ENCODE results near the gene COL23A1.
"Not testable (repeated sequence)": the region's sequence is repeated elsewhere in the genome, so short reads cannot be mapped to it uniquely, and the experiment has no call there.

COL23A1 gene

GRCh38 chr5:178202541-178202940, 387.7 kb downstream of the COL23A1 start:
- no peak for DNase-seq

DNA sequence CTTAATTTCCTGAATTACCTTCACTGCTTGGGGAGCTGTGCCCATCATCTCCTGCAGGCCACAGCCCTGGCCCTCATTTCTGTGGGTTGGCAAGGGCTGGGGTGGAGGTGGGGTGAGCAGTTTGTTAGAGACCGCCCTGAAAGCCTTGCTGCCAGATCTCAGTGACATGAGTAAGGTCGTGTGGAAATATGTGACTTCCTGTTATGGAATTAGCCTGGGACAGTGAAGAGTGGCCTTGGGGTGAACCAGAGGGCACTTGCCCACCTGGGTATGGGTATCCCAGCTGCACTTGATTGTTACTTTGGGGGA, 388.3 kb downstream of the COL23A1 start:
- DNase-seq, result no peak

GRCh38 chr5:178201221-178201926, 388.8 kb downstream of the COL23A1 start:
- peak; percentile 52 for DNase-seq

DNA sequence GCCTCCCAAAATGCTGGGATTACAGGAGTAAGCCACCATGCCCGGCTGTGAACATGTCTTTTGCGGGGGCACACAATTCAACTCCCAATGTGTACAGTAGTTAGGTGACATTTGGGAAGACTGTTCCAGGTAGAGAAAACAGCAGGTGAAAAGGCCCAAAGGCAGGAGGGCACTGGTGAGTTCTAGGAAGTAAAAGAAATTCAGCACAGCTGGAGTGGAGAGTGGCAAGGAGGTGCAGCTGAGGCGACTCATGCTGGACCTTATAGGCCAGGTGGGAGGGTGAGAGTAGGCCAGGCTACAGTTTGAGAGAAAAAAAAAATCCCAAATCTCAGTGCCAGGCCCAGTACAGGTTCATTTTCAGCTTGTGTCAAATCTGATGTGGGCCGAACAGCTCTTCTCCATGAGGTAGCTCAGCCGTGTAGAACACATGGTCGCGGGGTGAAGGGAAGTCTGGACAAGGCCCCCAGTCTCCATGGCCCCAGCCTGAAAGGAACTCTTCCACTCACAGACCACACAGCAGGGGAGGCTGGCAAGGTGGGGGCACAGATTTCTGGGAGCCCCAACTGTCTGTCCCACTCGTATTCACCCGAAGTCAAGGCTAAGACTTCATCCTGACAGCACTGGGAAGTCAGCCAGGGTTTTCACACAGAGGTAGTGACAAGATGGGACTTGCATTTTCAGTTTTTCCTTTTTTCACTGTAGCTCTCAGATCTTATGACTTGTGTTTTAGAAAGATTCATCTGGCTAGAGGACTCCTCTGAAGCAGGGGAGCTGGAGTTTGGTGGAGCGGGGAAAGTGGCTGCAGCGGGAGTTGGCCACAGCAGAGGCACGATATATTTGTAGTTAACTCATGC, 390.4 kb downstream of the COL23A1 start:
- DNase-seq, result no peak

DNA sequence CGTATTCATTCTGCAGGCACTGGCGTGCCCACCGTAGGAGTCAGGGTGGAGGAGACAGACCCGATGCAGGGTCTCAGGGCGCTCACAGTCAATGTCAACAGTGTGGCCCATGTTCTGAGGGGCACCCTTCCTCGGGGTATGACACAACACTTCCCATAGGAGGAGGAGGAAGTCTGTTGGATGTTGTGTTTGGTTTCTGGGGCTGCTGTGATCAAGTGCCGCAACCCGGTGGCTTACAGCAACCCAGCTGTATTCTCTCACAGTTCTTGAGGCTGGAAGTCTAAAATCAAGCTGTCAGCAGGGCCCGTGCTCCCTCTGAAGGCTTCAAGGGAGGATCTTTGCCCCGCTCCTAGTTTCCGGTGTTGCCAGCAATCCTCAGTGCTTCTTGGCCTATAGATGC, 391.5 kb downstream of the COL23A1 start:
- no peak for DNase-seq

- DNase-seq, result not testable (repeated sequence)
Measured at GRCh38 chr5:178198151-178198550, 392.0 kb downstream of the COL23A1 start.

GRCh38 chr5:178196986-178197385, 393.2 kb downstream of the COL23A1 start:
- no peak for DNase-seq

GRCh38 chr5:178196281-178196812, 393.8 kb downstream of the COL23A1 start:
- no peak for DNase-seq

DNA sequence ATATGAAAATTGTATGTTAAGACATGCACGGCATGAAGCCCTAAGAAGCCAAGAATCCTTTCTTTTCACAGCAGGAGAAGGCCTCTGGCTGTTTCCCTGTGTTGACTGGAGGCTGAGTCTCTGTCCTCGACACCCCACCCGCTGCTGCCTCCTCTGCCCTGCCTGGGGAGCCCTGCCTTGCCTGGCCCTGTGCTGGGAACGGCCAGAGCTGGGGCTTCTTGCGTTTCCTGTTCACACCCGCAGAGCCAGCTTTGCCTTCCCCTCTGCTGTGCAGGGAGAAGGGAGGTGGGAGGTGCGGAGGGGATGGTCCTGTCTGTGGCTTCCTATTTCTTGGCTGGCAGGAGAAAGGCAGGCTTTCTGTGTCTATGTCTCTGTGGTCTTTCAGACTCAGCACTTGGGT, 396.2 kb downstream of the COL23A1 start:
- DNase-seq, result no peak

DNA sequence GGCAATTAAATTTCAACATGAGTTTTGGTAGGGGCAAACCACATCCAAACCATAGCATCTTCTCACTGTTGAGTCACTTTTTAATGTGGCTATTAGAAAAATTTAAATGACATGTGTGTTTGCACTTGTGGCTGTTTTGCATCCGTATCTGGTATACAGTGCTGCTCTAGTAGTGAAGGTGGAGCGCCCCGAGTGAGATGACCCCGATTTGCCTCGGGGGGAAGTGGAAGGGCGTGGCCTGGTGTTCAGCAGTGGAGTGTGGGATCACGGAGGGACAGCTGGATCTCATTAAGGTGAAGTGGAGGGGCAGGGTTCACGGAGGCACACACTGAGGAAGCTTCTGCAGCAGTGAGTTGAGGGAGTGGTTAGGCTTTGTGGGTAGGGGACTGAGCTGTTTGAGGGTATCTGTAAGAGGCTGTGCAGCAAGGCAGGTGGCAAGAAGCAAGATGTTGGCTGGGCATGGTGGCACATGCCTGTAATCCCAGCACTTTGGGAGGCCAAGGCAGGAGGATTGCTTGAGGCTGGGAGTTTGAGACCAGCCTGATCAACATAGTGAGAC, 396.9 kb downstream of the COL23A1 start:
- no peak for DNase-seq

DNA sequence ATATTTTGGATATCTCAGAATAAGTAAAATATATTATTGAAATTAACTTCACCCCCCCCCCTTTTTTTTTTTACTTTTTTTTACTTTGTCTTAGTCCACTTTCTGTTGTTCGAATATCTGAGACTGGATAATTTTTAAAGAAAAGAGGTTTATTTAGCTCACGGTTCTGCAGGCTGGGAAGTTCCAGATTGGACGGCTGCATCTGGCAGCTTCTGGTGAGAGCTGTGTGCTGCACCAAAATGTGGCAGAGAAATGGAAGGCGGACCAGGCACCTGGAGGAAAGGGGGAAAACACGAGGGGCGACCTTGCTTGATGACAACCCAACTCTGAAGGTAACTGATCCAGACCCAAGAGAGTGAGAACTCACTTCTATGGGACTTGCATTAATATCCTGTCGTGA, 397.4 kb downstream of the COL23A1 start:
- DNase-seq, result no peak

DNA sequence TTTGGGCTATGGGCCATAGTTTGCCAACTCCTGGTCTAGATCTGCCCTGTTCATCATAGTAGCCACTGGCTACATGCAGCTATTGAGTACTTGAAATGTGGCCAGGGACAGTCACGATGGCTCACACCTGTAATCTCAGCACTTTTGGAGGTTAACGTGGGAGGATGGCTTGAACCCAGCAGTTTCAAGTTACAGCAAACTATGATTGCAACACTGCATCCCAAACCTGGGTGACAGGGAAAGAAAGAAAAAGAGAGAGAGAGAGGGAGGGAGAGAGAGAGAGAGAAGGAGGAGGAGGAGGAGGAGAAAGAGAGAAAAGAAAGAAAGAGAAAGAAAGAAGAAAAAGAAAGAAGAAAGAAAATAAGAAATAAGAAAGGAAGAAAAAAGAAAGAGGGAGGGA, 397.9 kb downstream of the COL23A1 start:
- DNase-seq, result no peak

GRCh38 chr5:178191661-178192060, 398.5 kb downstream of the COL23A1 start:
- DNase-seq, result no peak

- no peak for DNase-seq
Measured at GRCh38 chr5:178189433-178189832, 400.8 kb downstream of the COL23A1 start.
